Thymus (tissue), 11 donors: ENCODE results near the gene NR1H4. TPM values are rescaled to one million over a fixed set of nuclear protein-coding genes. Genes with fewer than 3 reads are reported as not detected.

Source experiments
- DNase-seq, 9 donors: peaks; one replicate each; pipeline ENCODE4 v3.0.0-alpha.2; 2013; ENCODE audit warnings: low spot score in 9 of 9, low read depth in 6 of 9, missing footprints in 1 of 9
- H3K27ac ChIP-seq, 2 donors: one replicate each; pipeline ENCODE4 v1.5.1; 2013; ENCODE audit warnings: control low read depth in 1 of 2, low read depth in 1 of 2, low read length in 1 of 2, mild to moderate bottlenecking in 1 of 2, moderate library complexity in 1 of 2
- H3K27me3 ChIP-seq, 2 donors: one replicate each; pipeline ENCODE4 v1.5.1; 2013; ENCODE audit warnings: low read length in 1 of 2; ENCODE audit not compliant: control insufficient read depth in 2 of 2, insufficient read depth in 1 of 2
- H3K36me3 ChIP-seq, 2 donors: one replicate each; pipeline ENCODE4 v1.5.1; 2013; ENCODE audit warnings: low read length in 1 of 2, mild to moderate bottlenecking in 1 of 2, moderate library complexity in 1 of 2; ENCODE audit not compliant: control insufficient read depth in 2 of 2, insufficient read depth in 2 of 2
- H3K4me1 ChIP-seq, 2 donors: one replicate each; pipeline ENCODE4 v1.5.1; 2013; ENCODE audit warnings: low read length in 2 of 2; ENCODE audit not compliant: control insufficient read depth in 2 of 2, insufficient read depth in 2 of 2
- H3K4me3 ChIP-seq, 2 donors: one replicate each; pipeline ENCODE4 v1.5.1; 2013; ENCODE audit warnings: low read length in 2 of 2, control low read depth in 1 of 2, mild to moderate bottlenecking in 1 of 2
- H3K9me3 ChIP-seq, 2 donors: one replicate each; pipeline ENCODE4 v1.5.1; 2013; ENCODE audit warnings: low read length in 1 of 2, mild to moderate bottlenecking in 1 of 2; ENCODE audit not compliant: control insufficient read depth in 2 of 2, insufficient read depth in 1 of 2
- WGBS: extraction: QIAGEN DNeasy Blood & Tissue Kit; methylation state at CpG from one replicate; pipeline ENCODE4 v1.1.7; 2013; 5-methylcytosine and 5-hydroxymethylcytosine counted together
- polyA plus RNA-seq: library from polyadenylated mRNA; stranded (reverse); fragments of 200-250 nt; gene quantifications from one replicate; pipeline ENCODE4 v1.2.3, GENCODE V29; 2013
- total RNA-seq: library from RNA; stranded (reverse); fragments of 120-200 nt; gene quantifications from one replicate; pipeline ENCODE4 v1.2.4, GENCODE V29; 2013
- donor health status: healthy.

The NR1H4 gene
- total and polyA plus RNA-seq, 2 donors: 0.05 to 0.23 TPM

- no peak for DNase-seq
- Histone ChIP-seq H3K9me3 (no peaks in the 10 kb centered on the region), H3K4me1 (no peaks in the 10 kb centered on the region), H3K27ac (no peak overlapping the region), H3K27me3 (no peaks in the 10 kb centered on the region), H3K4me3 (no peak overlapping the region), H3K36me3 (no peaks in the 10 kb centered on the region)
- WGBS: 88% methylated on average over 1 of the region's 1 CpG
These were observed 12.2 kb upstream of the NR1H4 start for GRCh38 chr12:100461330-100461973.

- DNase-seq: no peak
- Histone ChIP-seq H3K4me1 (no peaks in the 10 kb centered on the region), H3K36me3 (no peaks in the 10 kb centered on the region), H3K4me3 (no peak overlapping the region), H3K9me3 (no peaks in the 10 kb centered on the region), H3K27me3 (no peaks in the 10 kb centered on the region), H3K27ac (no peak overlapping the region)
- WGBS: 97% methylated on average over 1 of the region's 1 CpG
These were observed 10.0 kb upstream of the NR1H4 start for GRCh38 chr12:100463661-100464060.

GRCh38 chr12:100464529-100464928 is 9.1 kb upstream of the NR1H4 start:
- DNase-seq: no peak
- Histone ChIP-seq H3K9me3 (no peaks in the 10 kb centered on the region), H3K4me1 (no peaks in the 10 kb centered on the region), H3K36me3 (no peaks in the 10 kb centered on the region), H3K27me3 (no peaks in the 10 kb centered on the region), H3K4me3 (no peak overlapping the region), H3K27ac (no peak overlapping the region)
- WGBS: 90% methylated on average over 1 of the region's 1 CpG

GRCh38 chr12:100468126-100468525 is 5.5 kb upstream of the NR1H4 start:
- H3K36me3 ChIP-seq: no peaks in the 10 kb centered on the region
- no peak for DNase-seq
- H3K27me3 ChIP-seq: no peaks in the 10 kb centered on the region
- H3K4me1 ChIP-seq: no peaks in the 10 kb centered on the region
- H3K9me3 ChIP-seq: no peaks in the 10 kb centered on the region
- no peak overlapping the region for H3K27ac ChIP-seq
- no peak overlapping the region for H3K4me3 ChIP-seq

- Histone ChIP-seq H3K36me3 (no peaks in the 10 kb centered on the region), H3K27ac (no peak overlapping the region), H3K4me1 (no peaks in the 10 kb centered on the region), H3K27me3 (no peaks in the 10 kb centered on the region), H3K9me3 (no peaks in the 10 kb centered on the region), H3K4me3 (no peak overlapping the region)
- DNase-seq: no peak
- WGBS: 92% methylated on average over 2 of the region's 2 CpGs
These were observed 1.3 kb upstream of the NR1H4 start for GRCh38 chr12:100472325-100472724.

GRCh38 chr12:100473050-100473715 is 483 bp upstream of the NR1H4 start:
- Histone ChIP-seq H3K27me3 (no peaks in the 10 kb centered on the region), H3K27ac (no peak overlapping the region), H3K36me3 (no peaks in the 10 kb centered on the region), H3K4me3 (no peak overlapping the region), H3K9me3 (no peaks in the 10 kb centered on the region), H3K4me1 (no peaks in the 10 kb centered on the region)
- no peak for DNase-seq
- 75% methylated on average over 3 of the region's 3 CpGs for WGBS

GRCh38 chr12:100474617-100475016 is 951 bp downstream of the NR1H4 start:
- no peaks in the 10 kb centered on the region for H3K9me3 ChIP-seq
- WGBS: 91% methylated on average over 1 of the region's 1 CpG
- H3K4me3 ChIP-seq: no peak overlapping the region
- H3K4me1 ChIP-seq: no peaks in the 10 kb centered on the region
- no peak for DNase-seq
- no peak overlapping the region for H3K27ac ChIP-seq
- H3K27me3 ChIP-seq: no peaks in the 10 kb centered on the region
- H3K36me3 ChIP-seq: no peaks in the 10 kb centered on the region

- DNase-seq: no peak
- no peaks in the 10 kb centered on the region for H3K4me1 ChIP-seq
- no peaks in the 10 kb centered on the region for H3K9me3 ChIP-seq
- WGBS: 62% methylated on average over 14 of the region's 14 CpGs
- no peak overlapping the region for H3K4me3 ChIP-seq
- H3K27ac ChIP-seq: no peak overlapping the region
- no peaks in the 10 kb centered on the region for H3K36me3 ChIP-seq
- H3K27me3 ChIP-seq: no peaks in the 10 kb centered on the region
These were observed 2.5 kb downstream of the NR1H4 start for GRCh38 chr12:100476013-100476751.

GRCh38 chr12:100481021-100481420 is 7.4 kb downstream of the NR1H4 start:
- 83% methylated on average over 5 of the region's 5 CpGs for WGBS
- no peak overlapping the region for H3K4me3 ChIP-seq
- DNase-seq: no peak
- H3K9me3 ChIP-seq: no peaks in the 10 kb centered on the region
- no peaks in the 10 kb centered on the region for H3K27me3 ChIP-seq
- H3K4me1 ChIP-seq: no peaks in the 10 kb centered on the region
- H3K27ac ChIP-seq: no peak overlapping the region
- no peaks in the 10 kb centered on the region for H3K36me3 ChIP-seq
